RWPE1 (cell line): ENCODE data around the gene DOCK3.

Experiments used
- CTCF ChIA-PET: fragments of 350-600 bp; sonication (Branson Sonifier 250); formaldehyde crosslinking; extraction: SDS; loops from one replicate; lab custom pipeline; 2021; lab: Yijun Ruan, JAX
- POLR2A ChIA-PET: fragments of 400-600 bp; formaldehyde crosslinking; extraction: SDS; loops from one replicate; lab custom pipeline; 2020; ENCODE audit warnings: antibody characterized with exemption; ENCODE audit not compliant: low non-redundant PET; lab: Yijun Ruan, JAX
- DNase-seq: peaks from one replicate; pipeline ENCODE4 v3.0.0; 2012; ENCODE audit warnings: low spot score
- H3K27ac ChIP-seq: fragments of 450-650 bp; 2 replicates; pipeline ENCODE4 v1.5.1; 2017
- CTCF ChIP-seq: fragments of 450-650 bp; conservative IDR thresholded peaks from 2 replicates; pipeline ENCODE4 v1.5.1; 2017; ENCODE audit warnings: low read depth, mild to moderate bottlenecking

The DOCK3 gene

GRCh38 chr3:50689558-50689957 lies 14.8 kb downstream of the DOCK3 start:
- H3K27ac ChIP-seq: no peak overlapping the region
- ChIA-PET POLR2A (no interaction called here), CTCF (interaction anchor here (0.6 kb wide), 1 partner anchor 627 kb away, joined by 5 read pairs; no protein-coding TSS in a partner anchor)
- TF ChIP-seq CTCF: no peak
- no peak for DNase-seq

- ChIA-PET CTCF (interaction anchor here (1.1 kb wide), 1 partner anchor 191 kb away, joined by 3 read pairs; no protein-coding TSS in a partner anchor), POLR2A (no interaction called here)
- TF ChIP-seq CTCF: no peak
Measured at GRCh38 chr3:50695031-50695430, 20.3 kb downstream of the DOCK3 start.

GRCh38 chr3:50696276-50696675 lies 21.5 kb downstream of the DOCK3 start:
- ChIA-PET CTCF (no interaction called here), POLR2A (no interaction called here)
- DNase-seq: no peak
- H3K27ac ChIP-seq: no peak overlapping the region
- TF ChIP-seq CTCF: no peak

More at GRCh38 chr3:50695031-50695430, 20.3 kb downstream of the DOCK3 start:
- H3K27ac ChIP-seq: no peak overlapping the region
- no peak for DNase-seq

- ChIA-PET CTCF (no interaction called here), POLR2A (no interaction called here)
- DNase-seq: no peak
- TF ChIP-seq CTCF: no peak
- H3K27ac ChIP-seq: no peak overlapping the region
Measured at GRCh38 chr3:50698269-50698668, 23.5 kb downstream of the DOCK3 start.

- no peak for TF ChIP-seq CTCF
- CTCF ChIA-PET: no interaction called here
- POLR2A ChIA-PET: no interaction called here
Measured at GRCh38 chr3:50708620-50709019, 33.9 kb downstream of the DOCK3 start.

GRCh38 chr3:50714946-50715345 lies 40.2 kb downstream of the DOCK3 start:
- POLR2A ChIA-PET: no interaction called here
- DNase-seq: no peak
- no peak for TF ChIP-seq CTCF
- H3K27ac ChIP-seq: no peak overlapping the region
- CTCF ChIA-PET: interaction anchor here (0.5 kb wide), 1 partner anchor 23 kb away, joined by 6 read pairs; no protein-coding TSS in a partner anchor

More at GRCh38 chr3:50708620-50709019, 33.9 kb downstream of the DOCK3 start:
- DNase-seq: no peak
- H3K27ac ChIP-seq: no peak overlapping the region
